ENCODE data around the gene DYRK1A. TPM values are rescaled to one million over a fixed set of nuclear protein-coding genes. Genes with fewer than 3 reads are reported as not detected.

The DYRK1A gene
- total and polyA plus RNA-seq, 7 donors, result 21.5 to 105 (median 79.9) TPM

GRCh38 chr21:37346841-37347430 is 19.6 kb upstream of the DYRK1A start:
- intact Hi-C loops (cut with DNase I), result no loop called here
- no peaks in the 10 kb centered on the region for H3K27me3 ChIP-seq (ENCODE audit: insufficient read depth in 3 of 3, low read length in 2 of 3)
- no peak for DNase-seq
- no peak for TF ChIP-seq CTCF (IDR thresholded peaks at IDR 0.05)
- no peaks in the 10 kb centered on the region for H3K36me3 ChIP-seq (ENCODE audit: insufficient read depth in 1 of 2, low read depth in 1 of 2)
- WGBS, 3 donors, result 94 to 96% (median 96%) methylated on average over 2 of the region's 2 CpGs
- H3K9me3 ChIP-seq, result peaks cover 8% of the 10 kb centered on the region
- H3K27ac ChIP-seq, result no peak overlapping the region
- H3K4me3 ChIP-seq, result no peak overlapping the region
- no peaks in the 10 kb centered on the region for H3K4me1 ChIP-seq
- no peak for ATAC-seq

GRCh38 chr21:37348664-37349063 is 17.9 kb upstream of the DYRK1A start:
- Histone ChIP-seq H3K27me3 (ENCODE audit: insufficient read depth in 3 of 3, low read length in 2 of 3) (no peaks in the 10 kb centered on the region), H3K36me3 (ENCODE audit: insufficient read depth in 1 of 2, low read depth in 1 of 2) (no peaks in the 10 kb centered on the region), H3K4me3 (no peak overlapping the region), H3K9me3 (peaks cover 8% of the 10 kb centered on the region), H3K4me1 (no peaks in the 10 kb centered on the region), H3K27ac (no peak overlapping the region)
- intact Hi-C loops (cut with DNase I), result no loop called here
- DNase-seq, result no peak
- ATAC-seq, result no peak
- 64 to 71% (median 70%) methylated on average over 2 of the region's 2 CpGs for WGBS, 3 donors
- TF ChIP-seq CTCF (IDR thresholded peaks at IDR 0.05), result no peak

- no peak for DNase-seq
- Histone ChIP-seq H3K9me3 (peaks cover 8% of the 10 kb centered on the region), H3K27ac (no peak overlapping the region), H3K4me1 (no peaks in the 10 kb centered on the region), H3K36me3 (ENCODE audit: insufficient read depth in 1 of 2, low read depth in 1 of 2) (no peaks in the 10 kb centered on the region), H3K27me3 (ENCODE audit: insufficient read depth in 3 of 3, low read length in 2 of 3) (no peaks in the 10 kb centered on the region), H3K4me3 (no peak overlapping the region)
- ATAC-seq, result no peak
- no peak for TF ChIP-seq CTCF (IDR thresholded peaks at IDR 0.05)
- intact Hi-C loops (cut with DNase I), result no loop called here
Observed at GRCh38 chr21:37350472-37350871, 16.1 kb upstream of the DYRK1A start.

DNA sequence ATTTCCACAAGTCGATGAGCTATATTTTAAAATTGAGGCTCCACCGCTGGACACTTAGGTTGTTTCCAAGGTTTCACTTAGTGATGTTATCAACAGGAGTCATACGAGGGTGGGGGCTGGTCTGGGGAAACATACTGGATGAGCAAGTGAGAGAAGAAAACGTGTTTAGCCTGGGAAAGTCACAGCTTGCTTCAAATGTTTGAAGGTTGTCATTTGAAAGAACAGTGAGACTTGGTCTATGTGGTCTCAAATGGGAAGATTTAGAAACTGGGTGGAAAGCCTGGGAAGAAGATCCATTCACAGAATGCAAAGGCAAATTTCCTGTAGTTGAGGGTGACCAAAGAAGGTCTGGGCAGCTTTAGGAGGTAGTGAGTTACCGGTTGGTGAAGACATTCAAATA is 9.9 kb upstream of the DYRK1A start:
- 82 to 84% (median 83%) methylated on average over 5 of the region's 5 CpGs for WGBS, 3 donors
- Histone ChIP-seq H3K4me1 (no peaks in the 10 kb centered on the region), H3K36me3 (ENCODE audit: insufficient read depth in 1 of 2, low read depth in 1 of 2) (no peaks in the 10 kb centered on the region), H3K27ac (no peak overlapping the region), H3K4me3 (no peak overlapping the region), H3K9me3 (no peaks in the 10 kb centered on the region), H3K27me3 (ENCODE audit: insufficient read depth in 3 of 3, low read length in 2 of 3) (no peaks in the 10 kb centered on the region)
- no peak for TF ChIP-seq CTCF (IDR thresholded peaks at IDR 0.05)
- intact Hi-C loops (cut with DNase I), result no loop called here
- DNase-seq, result no peak
- no peak for ATAC-seq

DNA sequence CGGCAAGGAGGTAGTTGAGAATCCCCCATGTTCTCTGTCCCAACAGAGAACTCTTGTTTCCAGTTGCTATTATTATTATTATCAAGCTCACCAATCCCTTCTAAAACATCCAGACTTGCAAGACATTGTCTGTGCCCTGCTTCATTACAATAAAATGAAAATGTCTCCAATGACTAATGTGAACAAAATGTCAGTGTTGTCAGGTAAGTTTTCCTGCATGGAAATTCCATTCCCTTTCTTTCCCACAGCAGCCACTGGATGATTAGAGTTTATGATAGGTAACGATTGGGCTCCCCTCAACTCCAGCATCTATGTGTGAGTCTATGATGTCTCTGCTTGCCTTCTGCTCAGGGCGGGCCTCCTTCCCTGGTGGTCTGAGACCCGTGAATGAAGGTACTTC is 8.9 kb upstream of the DYRK1A start:
- TF ChIP-seq CTCF (IDR thresholded peaks at IDR 0.05), result no peak
- Histone ChIP-seq H3K27me3 (ENCODE audit: insufficient read depth in 3 of 3, low read length in 2 of 3) (no peaks in the 10 kb centered on the region), H3K27ac (no peak overlapping the region), H3K36me3 (ENCODE audit: insufficient read depth in 1 of 2, low read depth in 1 of 2) (no peaks in the 10 kb centered on the region), H3K4me1 (no peaks in the 10 kb centered on the region), H3K9me3 (no peaks in the 10 kb centered on the region), H3K4me3 (no peak overlapping the region)
- WGBS, 3 donors, result 70 to 77% (median 70%) methylated on average over 4 of the region's 4 CpGs
- DNase-seq, result no peak
- intact Hi-C loops (cut with DNase I), result no loop called here
- ATAC-seq, result no peak

Data from psoas muscle (tissue), 8 donors.